PC-9 (cell line): ENCODE measurements around the gene C6orf163.

ENCODE experiments used
- EZH2 ChIP-seq: fragments of 200-600 bp; sonication (generic); IDR thresholded peaks from 2 replicates; pipeline ENCODE4 v1.8.0; 2017; ENCODE audit warnings: antibody characterized with exemption, low read depth
- TF ChIP-seq, protein P1 (sequence below): fragments of 200-600 bp; sonication (generic); conservative IDR thresholded peaks from 2 replicates; pipeline ENCODE4 v1.6.1; 2017; ENCODE audit warnings: mixed run types, antibody characterized with exemption, mild to moderate bottlenecking, moderate library complexity

DNA sequence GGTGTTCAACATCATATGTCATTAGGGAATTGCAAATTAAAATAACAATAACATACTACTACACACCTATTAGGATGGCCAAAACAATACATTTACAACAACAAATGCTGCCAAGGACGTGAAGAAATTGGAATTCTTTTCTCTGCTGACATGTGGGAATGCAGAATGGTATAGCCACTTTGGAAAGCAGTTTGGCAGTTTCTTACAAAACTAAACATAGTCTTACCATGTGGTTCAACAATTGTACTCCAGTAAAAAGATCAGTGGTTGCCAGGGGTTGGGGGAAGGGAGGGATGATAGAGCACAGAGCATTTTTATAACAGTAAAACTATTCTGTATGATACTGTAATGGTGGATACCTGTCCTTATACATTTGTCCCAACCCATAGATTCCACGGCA is 50.8 kb downstream of the C6orf163 start:
- TF ChIP-seq, protein P1, sequence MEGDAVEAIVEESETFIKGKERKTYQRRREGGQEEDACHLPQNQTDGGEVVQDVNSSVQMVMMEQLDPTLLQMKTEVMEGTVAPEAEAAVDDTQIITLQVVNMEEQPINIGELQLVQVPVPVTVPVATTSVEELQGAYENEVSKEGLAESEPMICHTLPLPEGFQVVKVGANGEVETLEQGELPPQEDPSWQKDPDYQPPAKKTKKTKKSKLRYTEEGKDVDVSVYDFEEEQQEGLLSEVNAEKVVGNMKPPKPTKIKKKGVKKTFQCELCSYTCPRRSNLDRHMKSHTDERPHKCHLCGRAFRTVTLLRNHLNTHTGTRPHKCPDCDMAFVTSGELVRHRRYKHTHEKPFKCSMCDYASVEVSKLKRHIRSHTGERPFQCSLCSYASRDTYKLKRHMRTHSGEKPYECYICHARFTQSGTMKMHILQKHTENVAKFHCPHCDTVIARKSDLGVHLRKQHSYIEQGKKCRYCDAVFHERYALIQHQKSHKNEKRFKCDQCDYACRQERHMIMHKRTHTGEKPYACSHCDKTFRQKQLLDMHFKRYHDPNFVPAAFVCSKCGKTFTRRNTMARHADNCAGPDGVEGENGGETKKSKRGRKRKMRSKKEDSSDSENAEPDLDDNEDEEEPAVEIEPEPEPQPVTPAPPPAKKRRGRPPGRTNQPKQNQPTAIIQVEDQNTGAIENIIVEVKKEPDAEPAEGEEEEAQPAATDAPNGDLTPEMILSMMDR = no peak
- no peak for TF ChIP-seq EZH2
